Stimulated activated CD4-positive, alpha-beta T cell treated with anti-CD3 and anti-CD28 coated beads, Interleukin-4, amount 100 ng/mL, for 48 hours (primary cell): ENCODE results near the gene HCFC1.

ENCODE experiments used
- DNase-seq, 2 donors: peaks; one replicate each; pipeline ENCODE4 v3.0.0-alpha.2; 2020; ENCODE audit warnings: low read depth in 2 of 2

The HCFC1 gene

DNA sequence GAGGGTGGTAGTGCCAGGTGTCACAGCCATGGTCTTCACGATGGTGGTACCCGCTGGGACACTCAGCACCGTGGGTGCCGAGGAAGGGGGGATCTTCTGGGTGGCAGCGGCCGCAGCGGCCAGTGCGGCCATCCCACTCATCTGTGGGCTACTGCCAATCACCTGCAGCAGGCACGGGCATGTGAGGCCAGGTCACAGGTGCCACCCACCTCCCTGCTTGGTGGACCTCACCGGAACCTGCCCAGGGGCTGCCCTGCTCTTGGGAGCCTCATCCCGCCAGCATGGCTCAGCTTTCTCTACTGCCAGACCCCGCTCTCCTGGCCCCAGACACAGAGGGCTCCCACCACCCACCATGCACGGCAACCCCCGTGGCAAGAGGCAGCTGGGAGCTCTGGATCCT, 13.0 kb downstream of the HCFC1 start:
- no peak for DNase-seq

DNA sequence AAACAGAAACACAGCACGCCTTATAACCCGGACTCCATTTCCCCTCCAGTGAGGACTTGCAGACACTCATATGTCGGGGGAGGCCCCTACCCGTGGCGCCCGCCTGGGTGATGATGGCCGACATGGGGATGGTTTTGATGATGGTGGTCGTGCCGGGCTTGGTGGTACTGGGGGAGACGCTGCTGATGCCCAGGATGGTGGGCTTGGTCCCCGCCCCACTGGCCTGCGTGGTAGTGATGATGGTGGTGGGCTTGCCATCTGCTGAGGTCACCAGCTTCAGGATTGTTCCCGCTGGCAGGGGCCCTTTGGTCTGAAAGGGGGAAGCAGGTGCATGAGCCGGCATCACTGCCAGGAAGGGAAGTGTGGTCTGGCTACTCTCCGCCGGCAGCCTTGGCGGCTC, 14.4 kb downstream of the HCFC1 start:
- DNase-seq = no peak

DNA sequence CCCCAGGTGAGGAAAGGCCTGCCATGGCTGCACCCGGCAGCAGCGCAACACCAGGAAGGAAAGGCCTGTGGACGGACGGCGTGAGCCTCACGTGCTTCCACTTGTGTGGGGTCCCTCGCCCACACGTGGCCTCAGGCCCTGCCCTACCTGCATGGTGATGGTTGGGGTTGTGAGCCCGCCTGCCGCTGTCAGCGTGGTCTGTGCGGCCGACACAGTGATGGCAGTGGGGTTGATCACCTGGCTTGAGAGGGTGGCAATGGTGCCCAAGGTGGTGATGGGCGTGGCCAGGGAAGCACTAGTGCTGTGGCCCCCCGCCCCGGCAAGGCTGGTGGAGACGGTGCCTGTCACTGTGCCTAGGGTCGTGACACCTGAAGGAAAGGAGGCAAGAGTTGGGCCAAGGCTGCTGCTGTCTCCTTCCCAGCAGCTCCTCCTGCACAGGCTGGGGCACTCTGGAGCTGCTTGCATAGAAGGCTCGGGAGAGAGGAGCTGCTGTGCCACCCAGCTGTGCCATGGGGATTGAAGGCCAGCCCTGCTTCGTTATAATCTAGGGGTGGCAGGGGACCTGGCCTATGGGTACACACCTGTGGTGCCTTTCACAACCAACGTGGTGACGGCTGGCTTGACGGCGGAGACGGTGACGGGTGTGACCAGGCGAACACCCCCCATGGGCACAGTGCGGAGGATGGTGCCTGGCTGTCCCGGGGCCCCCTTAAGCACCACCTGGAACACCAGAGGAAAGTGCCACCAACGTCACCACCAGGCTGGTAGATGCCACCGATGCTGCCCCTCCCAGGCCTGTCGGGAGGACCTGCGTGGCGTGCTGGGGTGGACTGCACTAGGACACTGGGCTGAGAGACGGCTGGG, 15.3 kb downstream of the HCFC1 start:
- no peak for DNase-seq

DNA sequence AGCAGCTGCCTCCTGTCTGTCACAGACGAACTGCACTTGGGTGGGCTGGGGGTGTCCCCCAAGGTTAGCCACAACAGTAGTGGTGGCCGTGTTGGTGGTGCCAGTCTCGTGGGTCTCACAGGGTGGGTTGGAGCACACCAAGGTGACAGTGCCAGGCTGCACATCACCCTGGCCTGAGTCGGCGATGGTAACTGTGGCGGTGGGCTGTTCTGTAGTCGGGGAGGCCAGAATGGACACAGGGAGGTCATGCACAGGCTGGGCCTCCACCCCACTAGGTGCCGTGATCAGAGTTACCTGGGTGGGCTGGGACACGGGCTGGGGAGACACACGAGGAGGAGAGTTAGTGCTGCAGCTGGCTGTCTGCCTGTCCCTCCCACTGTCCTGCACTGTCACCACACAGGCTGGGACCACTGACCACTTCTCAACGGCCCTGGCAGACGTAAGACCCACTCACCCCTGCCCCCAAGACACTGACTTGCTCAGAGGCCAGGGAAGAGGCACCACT, 16.3 kb downstream of the HCFC1 start:
- no peak for DNase-seq

DNA sequence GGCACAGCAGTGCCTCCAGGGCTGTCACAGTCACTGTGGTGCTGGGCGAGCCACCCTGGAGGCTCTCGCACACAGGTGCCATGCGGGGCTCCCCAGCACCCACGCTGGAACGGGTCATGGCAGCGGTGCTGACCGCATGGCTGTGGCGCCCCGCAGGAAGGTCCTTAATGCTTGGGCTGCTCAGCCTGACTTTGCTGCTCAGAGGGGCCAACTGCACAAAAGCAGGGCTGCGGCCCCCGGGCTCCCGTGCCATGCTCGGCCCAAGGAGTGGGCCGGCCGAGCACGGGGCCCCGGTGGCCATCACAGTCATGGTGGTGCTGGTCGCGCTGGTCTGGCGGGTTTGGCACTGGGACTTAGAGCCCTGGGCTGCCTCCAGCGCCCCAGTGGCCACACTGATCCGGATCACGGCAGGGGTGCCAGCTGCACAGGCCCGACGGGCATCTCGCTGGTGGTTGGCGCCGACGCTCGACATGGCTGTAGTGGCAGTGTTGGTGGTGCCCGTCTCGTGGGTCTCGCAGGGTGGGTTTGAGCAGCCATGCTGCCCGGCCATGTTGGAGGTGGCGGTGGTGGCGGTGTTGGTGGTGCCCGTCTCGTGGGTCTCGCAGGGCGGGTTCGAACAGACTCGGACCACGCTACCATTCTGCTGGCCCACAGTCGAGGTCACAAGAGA, 16.9 kb downstream of the HCFC1 start:
- DNase-seq = no peak

DNA sequence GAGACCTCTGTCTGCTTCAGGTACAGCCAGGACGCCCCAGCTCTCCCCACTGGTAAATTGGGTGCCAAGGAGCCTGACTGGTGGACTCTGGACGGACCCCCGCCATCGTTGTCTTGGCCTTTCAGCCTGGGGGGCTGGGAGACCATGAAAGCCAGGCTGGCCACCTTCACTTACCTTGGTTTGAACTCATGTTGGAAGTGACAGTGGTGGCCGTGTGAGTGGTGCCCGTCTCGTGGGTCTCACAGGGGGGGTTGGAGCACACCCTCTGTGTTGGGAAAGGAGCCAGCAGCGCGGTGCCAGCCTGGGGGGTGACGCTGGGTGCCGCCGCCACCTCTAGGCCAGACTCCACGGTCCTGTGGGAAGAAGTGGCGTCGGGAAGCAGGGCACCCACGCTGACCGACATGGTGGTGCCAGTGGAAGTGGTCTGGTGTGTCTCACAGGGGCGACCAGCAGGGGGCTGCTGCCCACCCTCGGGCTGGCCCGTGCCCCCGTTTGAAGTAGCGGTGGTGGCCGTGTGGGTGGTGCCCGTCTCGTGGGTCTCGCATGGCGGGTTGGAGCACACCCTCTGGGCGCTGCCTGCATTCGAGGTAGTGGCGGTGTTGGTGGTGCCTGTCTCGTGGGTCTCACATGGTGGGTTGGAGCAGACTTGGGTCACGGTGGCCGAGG, 17.6 kb downstream of the HCFC1 start:
- no peak for DNase-seq

DNA sequence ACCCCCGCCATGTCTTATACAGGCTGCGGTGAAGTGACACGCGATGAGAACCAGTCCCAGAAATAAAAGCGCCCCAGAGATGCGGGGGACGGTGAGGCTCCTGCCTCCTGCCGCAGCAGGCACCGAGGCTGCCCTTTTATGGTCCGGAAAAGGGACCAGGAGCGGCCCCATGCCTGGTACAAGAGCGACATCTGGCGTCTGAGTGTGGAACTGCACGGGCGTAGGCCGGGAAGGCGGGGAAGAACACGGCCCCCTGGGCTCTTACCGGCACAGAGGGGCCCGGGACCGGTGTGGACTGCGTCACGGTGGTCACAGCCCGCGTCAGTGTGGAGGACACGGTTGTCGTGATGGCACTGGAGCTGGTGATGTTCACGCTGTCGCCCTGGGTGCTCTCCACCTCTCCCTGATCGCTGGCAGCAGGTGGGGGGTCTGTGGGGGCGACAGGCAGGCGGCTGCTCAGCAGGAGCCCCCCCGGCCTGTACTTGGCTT, 18.2 kb downstream of the HCFC1 start:
- peak; percentile 63 to 74 for DNase-seq

DNA sequence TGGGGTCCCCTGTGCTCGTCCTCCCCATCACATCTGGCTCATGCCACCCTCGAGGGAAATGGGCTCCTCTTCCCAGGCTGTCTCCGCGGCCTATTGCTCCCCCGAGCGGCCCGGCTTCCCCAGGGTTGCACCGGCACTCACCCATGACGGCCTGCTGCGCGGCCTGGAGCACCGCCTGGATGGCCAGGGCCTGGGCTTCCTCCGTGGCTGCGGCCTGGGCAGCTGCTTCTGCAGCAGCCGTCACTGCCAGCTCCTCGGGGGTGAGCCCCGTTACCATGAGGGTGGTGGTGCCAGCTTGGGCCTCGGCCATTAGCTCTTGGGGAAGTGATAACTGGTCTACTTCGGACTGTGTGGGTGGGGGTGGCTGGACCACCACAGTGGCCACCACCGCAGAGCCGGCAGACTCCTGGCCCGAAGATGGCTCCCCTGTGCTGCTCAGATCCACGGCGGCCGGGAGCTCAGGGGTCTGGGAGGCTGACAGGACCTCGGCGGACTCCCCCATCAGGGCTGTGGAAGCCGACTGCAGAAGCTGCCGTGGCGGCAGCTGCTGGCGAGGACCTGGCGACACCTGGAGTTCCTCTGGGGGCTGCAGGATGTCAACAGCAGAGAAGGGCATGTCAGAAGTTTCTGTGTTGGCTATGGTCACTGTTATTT, 19.1 kb downstream of the HCFC1 start:
- DNase-seq = no peak

DNA sequence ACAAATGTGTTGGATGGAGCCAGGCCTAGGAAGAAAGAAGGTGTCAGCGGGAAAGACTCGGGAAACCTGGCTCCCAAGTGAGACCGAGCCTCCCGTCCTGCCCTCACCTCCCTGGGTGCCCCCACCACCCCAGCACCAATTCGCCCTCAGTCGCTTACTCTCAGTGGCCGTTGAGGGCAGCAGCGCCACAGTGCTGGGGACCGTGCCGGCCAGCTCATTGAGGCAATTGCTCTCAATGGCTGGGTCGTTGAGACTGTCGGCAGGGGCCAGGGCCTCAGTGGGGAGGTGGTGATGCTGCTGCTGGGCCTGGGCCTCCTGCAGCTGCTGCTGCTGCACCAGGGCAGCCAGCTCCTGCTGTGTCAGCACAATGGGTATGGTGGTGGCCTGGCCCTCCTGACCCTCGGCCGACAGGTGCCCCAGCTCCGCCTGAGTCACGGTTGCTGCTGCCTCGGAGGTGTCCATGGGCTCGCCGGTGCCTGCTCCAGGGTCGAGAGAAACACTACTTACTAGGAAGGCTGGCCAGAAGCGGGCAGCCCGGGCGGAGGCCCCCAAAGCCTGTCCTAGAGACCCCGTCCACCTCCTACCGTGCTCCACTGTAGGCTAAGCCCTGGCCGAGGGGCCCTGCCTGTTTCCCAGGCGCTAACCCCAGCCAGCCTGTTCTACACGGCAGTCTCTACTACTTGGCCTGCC, 19.8 kb downstream of the HCFC1 start:
- DNase-seq = no peak

DNA sequence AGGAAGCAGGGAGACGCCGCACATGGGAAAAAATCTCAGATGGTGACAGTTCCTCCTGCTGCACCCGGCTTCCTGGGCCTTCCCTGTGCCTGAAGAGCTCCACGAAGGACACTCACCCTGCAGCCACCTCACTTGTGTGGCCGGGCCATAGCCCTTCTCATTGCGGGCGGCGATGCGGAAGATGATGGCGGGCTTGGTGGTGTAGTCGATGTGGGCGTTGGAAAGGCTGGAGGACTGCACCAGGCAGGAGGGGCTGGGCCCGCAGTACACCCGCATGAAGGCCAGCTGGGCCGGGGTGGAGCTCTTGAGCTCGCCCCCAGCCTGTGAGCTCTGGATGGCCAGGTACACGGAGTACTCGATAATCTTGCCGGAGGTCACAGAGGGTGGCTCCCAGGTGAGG, 21.5 kb downstream of the HCFC1 start:
- no peak for DNase-seq

DNA sequence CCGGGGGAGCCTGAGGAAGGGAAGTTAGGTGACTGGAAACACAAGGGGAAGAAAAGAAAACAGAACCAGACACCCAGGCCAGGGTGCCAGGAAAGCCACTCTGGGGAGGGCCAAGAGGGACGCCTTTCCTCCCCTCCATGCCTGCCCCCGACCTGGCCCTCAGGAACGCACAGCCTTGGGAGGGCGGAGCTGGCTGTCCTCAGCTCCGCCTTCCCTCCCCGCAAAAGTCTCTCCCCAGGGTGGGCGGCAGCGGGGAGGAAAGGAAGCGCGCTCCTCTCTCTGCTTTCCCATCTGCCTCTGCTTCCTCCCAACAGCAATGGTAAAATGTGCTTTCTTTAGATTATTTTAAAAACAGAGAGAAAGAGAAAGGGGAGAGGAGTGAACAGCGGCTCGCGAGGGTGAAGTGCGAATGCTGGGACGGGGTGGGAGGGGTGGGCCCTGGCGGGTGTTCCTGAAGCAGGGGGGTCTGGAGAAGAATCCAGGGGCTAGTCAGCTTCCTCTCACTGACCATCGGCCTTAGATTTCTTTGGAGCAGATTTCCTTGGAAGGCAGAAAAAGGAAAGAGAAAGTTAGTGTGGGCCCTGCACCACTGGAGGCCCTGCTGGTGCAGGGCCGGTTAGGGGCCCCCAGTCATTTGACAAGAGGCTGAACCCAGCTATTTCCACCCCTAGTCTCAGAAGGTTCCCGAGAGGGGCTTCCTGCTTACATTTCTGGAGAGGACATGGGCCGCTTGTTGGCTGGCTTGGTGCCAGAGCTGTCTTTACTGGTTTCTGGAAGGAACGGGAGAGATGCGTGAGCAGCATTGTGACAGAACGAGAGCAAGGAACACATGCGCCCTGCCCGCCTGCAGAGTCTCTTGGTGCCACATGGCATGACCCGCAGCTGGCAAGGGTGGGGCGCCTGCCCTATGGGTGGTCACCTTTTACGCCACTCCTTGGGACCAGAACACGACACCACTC, 22.5 kb downstream of the HCFC1 start:
- no peak for DNase-seq

DNA sequence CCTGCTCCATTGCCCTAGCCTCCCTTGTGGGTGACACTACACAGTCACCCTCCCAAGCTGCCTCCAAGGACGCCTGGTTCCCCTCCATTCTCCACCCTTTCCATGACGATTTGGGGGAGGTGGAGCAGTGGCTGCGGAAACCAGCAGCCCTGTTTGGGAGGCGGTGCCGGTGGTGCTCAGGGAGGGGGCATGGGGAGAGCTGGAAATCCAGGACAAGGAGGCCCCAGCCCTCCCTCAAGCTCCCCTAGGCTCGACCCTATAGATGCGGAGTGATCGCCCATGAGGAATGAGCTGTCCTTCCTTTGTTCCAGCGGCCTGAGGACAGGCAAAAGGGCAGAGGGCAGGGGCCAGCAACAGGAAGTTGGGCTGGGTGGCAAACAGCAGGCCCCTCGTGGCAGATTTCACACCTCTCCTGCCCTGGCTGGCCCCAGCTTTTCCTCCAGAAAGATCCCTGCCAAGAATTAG, 23.6 kb downstream of the HCFC1 start:
- DNase-seq = no peak

DNA sequence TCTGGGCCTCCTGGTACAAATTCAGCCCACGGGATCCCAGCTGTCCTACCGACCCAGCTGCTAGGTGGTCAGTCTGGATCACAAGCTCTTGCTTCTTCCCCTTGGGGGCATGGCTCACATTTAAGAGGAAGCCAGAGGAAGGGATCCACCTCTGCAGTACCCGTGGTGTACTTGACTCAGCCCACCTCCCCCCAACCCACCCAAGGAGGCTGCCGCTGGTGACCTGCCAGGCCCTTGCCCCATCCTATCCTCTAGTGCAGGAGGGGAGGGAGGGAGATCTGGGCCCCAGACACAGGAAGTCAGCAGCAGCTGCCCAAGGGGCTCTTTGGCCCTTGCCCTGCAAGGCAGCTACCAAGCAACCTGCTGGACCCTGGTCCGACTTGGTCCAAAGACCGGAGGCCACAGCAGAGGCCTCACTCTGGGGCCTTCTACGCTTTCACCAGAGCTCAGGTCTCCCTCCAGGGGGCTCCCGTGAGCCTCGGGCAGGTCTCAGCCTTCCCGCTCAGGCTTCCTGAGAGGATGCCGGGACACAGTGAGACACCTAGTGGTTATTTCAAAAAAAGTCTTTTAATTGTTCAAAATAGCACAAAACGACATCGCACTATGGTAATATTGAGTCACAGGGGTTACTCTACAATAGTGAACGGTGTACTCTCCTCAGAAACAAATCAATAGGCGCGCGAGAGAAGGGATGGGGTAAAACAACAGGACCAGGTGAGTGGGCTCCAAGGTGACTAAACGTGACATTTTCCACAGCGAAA, 24.4 kb downstream of the HCFC1 start:
- peak; percentile 64 to 65 for DNase-seq

DNA sequence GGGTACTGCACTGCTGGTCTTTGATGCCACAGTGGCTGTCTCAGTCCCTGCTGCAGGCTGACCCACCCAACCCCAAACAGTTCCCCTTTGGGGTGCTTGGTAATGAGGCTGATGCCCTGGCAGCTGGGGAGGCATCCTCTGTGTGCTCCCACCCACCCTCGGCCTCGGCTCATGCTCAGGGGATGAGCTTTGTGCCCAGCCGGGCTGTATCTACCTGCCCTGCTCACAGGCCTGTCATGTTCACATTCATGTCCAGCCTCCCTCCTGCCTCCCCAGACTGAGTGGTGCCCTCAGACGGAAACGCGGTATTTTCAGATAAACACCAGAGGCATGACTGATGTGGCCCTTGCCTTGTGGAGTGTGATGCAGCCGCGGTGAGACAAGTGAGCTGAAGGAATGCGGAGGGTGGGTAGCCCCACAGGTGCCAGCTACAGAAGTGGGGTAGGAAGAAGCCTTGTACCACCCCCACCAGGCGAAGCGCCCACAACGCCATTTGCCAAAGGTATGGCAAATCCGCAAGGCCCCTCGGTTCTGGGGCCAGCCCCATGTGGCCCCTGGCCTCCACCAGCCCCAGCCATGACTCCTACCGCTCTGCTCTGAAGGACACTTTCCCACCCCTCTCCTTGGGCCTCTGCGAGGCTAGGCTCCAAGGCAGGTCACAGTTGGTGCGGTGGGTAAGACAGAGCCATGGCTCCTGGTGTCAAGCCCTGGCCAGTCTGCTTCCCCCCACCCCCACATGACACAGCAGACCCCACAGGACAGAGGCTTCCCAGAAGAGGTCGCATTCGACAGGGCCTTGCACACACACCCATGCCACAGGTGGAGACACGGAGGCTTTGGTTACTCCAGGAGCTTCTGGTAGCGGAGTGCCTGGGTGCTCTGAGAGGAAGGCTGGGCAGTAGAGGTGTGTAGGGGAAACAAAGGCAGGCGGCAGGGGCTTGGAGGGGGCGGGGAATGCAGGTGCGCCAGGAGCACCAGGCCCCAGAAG, 25.4 kb downstream of the HCFC1 start:
- no peak for DNase-seq

DNA sequence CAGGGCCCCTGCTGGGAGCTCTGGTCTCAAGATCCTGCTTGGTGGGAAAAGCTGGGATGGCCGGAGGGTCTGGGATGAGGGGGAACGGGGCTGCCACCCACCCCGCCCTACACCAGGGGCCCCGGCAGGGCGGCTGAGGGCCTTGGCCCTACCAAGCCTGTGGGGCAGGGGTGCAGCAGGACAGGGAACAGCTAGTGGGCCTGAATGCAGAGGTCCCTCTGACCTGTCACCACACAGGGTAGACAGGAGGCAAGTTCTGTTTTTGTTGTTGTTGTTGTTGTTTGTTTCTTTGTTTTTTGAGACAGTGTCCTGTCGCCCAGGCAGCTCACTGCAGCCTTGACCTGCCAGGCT, 26.8 kb downstream of the HCFC1 start:
- DNase-seq = no peak

DNA sequence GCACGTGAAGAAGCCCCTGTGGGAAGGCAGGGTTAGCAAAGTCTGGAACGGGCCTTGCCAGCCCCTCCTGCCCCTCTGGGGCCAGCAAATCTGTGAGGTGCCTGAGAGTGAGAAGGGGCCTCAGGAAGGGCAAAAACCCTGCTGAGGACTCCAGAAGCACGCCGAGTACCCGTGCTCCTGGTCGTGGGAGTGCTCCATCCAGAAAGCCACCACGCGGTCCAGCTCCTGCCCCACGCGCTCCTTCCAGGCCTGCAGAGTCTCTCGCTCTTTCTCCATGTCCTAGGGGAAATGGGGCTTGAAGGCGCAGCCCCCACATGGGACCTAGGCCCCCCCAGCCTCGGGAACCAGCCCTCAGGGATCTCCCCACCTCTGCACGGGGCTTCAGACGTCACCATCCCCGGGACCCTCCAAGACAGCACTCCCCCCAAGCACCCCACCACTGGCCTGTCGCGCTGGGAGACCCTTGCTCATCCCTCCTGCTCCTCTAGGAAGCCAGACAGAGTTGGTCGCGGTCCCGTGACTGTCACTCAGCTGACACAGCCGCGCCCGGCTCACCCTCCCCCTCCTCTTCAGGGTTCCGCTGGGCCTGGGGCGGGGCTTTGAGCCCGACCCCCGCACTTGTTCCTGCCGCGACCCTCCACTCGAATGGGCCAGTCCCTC, 27.3 kb downstream of the HCFC1 start, which contains the start of gene RENBP:
Gene RENBP, minus strand, starts transcription at position 504 of the 660 bp plus-strand sequence. Its CDS starts 33 bp downstream, at position 471.
- DNase-seq = no peak
